Measurements from ENCODE around the gene AKR1C2.
"Not testable (repeated sequence)": the region's sequence is repeated elsewhere in the genome, so short reads cannot be mapped to it uniquely, and the experiment has no call there.

AKR1C2 gene

DNA sequence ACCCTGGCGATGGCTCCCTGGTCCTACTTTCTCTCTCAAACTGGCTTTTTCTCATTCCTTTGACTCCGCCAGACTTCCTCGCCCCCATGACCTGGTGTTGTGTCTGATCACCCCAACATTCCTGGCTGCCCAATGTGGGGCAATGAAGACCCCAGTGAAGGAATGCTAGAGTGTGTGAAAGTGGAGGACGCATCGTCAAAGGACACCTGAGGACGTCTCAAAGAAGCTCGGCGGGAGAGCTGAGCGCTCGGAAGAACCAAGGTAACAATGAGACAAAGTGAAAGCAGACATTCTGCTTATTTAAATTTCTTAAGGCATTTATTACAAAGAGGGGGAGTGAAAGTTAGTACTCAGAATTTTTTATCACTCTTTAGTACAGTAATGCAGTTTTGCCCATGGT, 31.7 kb upstream of the AKR1C2 start:
- ChIA-PET POLR2A (no interaction called here), CTCF (interaction anchor here (0.8 to 1.0 kb wide), 2 partner anchors 182 to 248 kb away, joined by 3 to 4 read pairs; no protein-coding TSS in a partner anchor)
- peaks cover 3 to 36% (median 8%) of the 10 kb centered on the region in 5 experiments for H3K9me3 ChIP-seq (ENCODE audit: control extremely low read depth in 1 of 5, control insufficient read depth in 4 of 5, insufficient read depth in 2 of 5, low read depth in 1 of 5, low read length in 4 of 5)
- no peaks in the 10 kb centered on the region for H3K36me3 ChIP-seq (ENCODE audit: control insufficient read depth in 4 of 4, insufficient read depth in 4 of 4, low read length in 3 of 4)
- H3K4me1 ChIP-seq (ENCODE audit: control extremely low read depth in 1 of 4, control insufficient read depth in 4 of 4, insufficient read depth in 4 of 4, low read length in 3 of 4), result no peaks in the 10 kb centered on the region
- WGBS (ENCODE audit: insufficient coverage), result 95% methylated on average over 6 of the region's 10 CpGs
- H3K4me3 ChIP-seq (ENCODE audit: control insufficient read depth in 1 of 7, extremely low read depth in 1 of 7, insufficient read depth in 4 of 7, low read depth in 2 of 7, low read length in 6 of 7), result no peak overlapping the region
- H3K27me3 ChIP-seq (replicated peaks in 2 of 5; ENCODE audit: control insufficient read depth in 4 of 5, insufficient read depth in 5 of 5, low read length in 4 of 5), result no peaks in the 10 kb centered on the region
- DNase-seq, result no peak
- no peak overlapping the region for H3K27ac ChIP-seq (ENCODE audit: insufficient read depth in 1 of 2, low read depth in 1 of 2, low read length in 2 of 2, poor library complexity in 1 of 2, severe bottlenecking in 2 of 2)

DNA sequence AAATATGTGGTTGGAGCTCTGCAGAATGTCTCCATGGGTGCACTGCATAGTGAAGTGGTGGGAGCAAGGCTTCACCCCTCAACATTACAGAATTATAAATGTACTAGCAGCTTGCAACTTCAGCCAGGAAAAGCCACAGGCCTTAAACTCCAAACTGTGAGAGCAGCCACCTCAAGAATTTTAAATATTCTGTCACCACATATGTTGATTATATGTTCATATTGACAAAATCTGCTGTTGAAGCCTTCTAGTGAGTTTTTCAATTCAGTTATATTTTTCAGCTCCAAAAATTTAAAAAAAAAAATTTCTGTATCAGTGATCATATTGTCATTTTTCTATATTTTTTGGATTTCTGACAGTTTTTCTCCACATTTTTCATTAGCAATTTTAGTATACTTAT, 30.9 kb upstream of the AKR1C2 start:
- Histone ChIP-seq H3K4me1 (ENCODE audit: control extremely low read depth in 1 of 4, control insufficient read depth in 4 of 4, insufficient read depth in 4 of 4, low read length in 3 of 4) (no peaks in the 10 kb centered on the region), H3K36me3 (ENCODE audit: control insufficient read depth in 4 of 4, insufficient read depth in 4 of 4, low read length in 3 of 4) (no peaks in the 10 kb centered on the region), H3K9me3 (ENCODE audit: control extremely low read depth in 1 of 5, control insufficient read depth in 4 of 5, insufficient read depth in 2 of 5, low read depth in 1 of 5, low read length in 4 of 5) (peaks cover 3 to 42% (median 11%) of the 10 kb centered on the region in 5 experiments), H3K27ac (ENCODE audit: insufficient read depth in 1 of 2, low read depth in 1 of 2, low read length in 2 of 2, poor library complexity in 1 of 2, severe bottlenecking in 2 of 2) (no peak overlapping the region), H3K4me3 (ENCODE audit: control insufficient read depth in 1 of 7, extremely low read depth in 1 of 7, insufficient read depth in 4 of 7, low read depth in 2 of 7, low read length in 6 of 7) (no peak overlapping the region), H3K27me3 (replicated peaks in 2 of 5; ENCODE audit: control insufficient read depth in 4 of 5, insufficient read depth in 5 of 5, low read length in 4 of 5) (no peaks in the 10 kb centered on the region)
- ChIA-PET CTCF (interaction anchor here (0.8 to 1.0 kb wide), 2 partner anchors 181 to 248 kb away, joined by 3 to 4 read pairs; no protein-coding TSS in a partner anchor), POLR2A (no interaction called here)
- DNase-seq, result peak in 1 of 3 donors; percentile 24

GRCh38 chr10:5033061-5033778, 29.6 kb upstream of the AKR1C2 start:
- Histone ChIP-seq H3K36me3 (ENCODE audit: control insufficient read depth in 4 of 4, insufficient read depth in 4 of 4, low read length in 3 of 4) (no peaks in the 10 kb centered on the region), H3K9me3 (ENCODE audit: control extremely low read depth in 1 of 5, control insufficient read depth in 4 of 5, insufficient read depth in 2 of 5, low read depth in 1 of 5, low read length in 4 of 5) (peaks cover 3 to 40% (median 11%) of the 10 kb centered on the region in 5 experiments), H3K4me3 (ENCODE audit: control insufficient read depth in 1 of 7, extremely low read depth in 1 of 7, insufficient read depth in 4 of 7, low read depth in 2 of 7, low read length in 6 of 7) (no peak overlapping the region), H3K4me1 (ENCODE audit: control extremely low read depth in 1 of 4, control insufficient read depth in 4 of 4, insufficient read depth in 4 of 4, low read length in 3 of 4) (no peaks in the 10 kb centered on the region), H3K27ac (ENCODE audit: insufficient read depth in 1 of 2, low read depth in 1 of 2, low read length in 2 of 2, poor library complexity in 1 of 2, severe bottlenecking in 2 of 2) (no peak overlapping the region), H3K27me3 (replicated peaks in 2 of 5; ENCODE audit: control insufficient read depth in 4 of 5, insufficient read depth in 5 of 5, low read length in 4 of 5) (no peaks in the 10 kb centered on the region)
- ChIA-PET CTCF (interaction anchor here (1.2 kb wide), 1 partner anchor 11 kb away, joined by 4 read pairs; no protein-coding TSS in a partner anchor), POLR2A (no interaction called here)
- peak in 1 of 3 donors; percentile 15 for DNase-seq
- no CpG with 5 or more reads among the region's 2 CpGs for WGBS (ENCODE audit: insufficient coverage)

DNA sequence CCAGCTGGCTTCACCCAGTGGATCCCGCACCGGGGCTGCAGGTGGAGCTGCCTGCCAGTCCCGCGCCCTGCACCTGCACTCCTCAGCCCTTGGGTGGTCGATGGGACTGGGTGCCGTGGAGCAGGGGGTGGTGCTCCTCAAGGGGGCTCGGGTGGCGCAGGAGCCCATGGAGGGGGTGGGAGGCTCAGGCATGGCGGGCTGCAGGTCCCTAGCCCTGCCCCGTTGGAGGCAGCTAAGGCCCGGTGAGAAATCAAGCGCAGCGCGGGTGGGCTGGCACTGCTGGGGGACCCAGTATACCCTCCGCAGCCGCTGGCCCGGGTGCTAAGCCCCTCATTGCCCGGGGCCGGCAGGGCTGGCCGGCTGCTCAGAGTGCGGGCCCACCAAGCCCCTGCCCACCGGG, 28.8 kb upstream of the AKR1C2 start:
- WGBS (ENCODE audit: insufficient coverage), result 95% methylated on average over 18 of the region's 22 CpGs
- H3K27ac ChIP-seq (ENCODE audit: insufficient read depth in 1 of 2, low read depth in 1 of 2, low read length in 2 of 2, poor library complexity in 1 of 2, severe bottlenecking in 2 of 2); DNase-seq; H3K4me3 ChIP-seq (ENCODE audit: control insufficient read depth in 1 of 7, extremely low read depth in 1 of 7, insufficient read depth in 4 of 7, low read depth in 2 of 7, low read length in 6 of 7); H3K27me3 ChIP-seq (replicated peaks in 2 of 5; ENCODE audit: control insufficient read depth in 4 of 5, insufficient read depth in 5 of 5, low read length in 4 of 5); POLR2A ChIA-PET; H3K36me3 ChIP-seq (ENCODE audit: control insufficient read depth in 4 of 4, insufficient read depth in 4 of 4, low read length in 3 of 4); H3K4me1 ChIP-seq (ENCODE audit: control extremely low read depth in 1 of 4, control insufficient read depth in 4 of 4, insufficient read depth in 4 of 4, low read length in 3 of 4): not testable (repeated sequence)
- CTCF ChIA-PET, result interaction anchor here (1.2 kb wide), 1 partner anchor 10 kb away, joined by 4 read pairs; no protein-coding TSS in a partner anchor
- H3K9me3 ChIP-seq (ENCODE audit: control extremely low read depth in 1 of 5, control insufficient read depth in 4 of 5, insufficient read depth in 2 of 5, low read depth in 1 of 5, low read length in 4 of 5), result peaks cover 3 to 40% (median 11%) of the 10 kb centered on the region in 5 experiments

DNA sequence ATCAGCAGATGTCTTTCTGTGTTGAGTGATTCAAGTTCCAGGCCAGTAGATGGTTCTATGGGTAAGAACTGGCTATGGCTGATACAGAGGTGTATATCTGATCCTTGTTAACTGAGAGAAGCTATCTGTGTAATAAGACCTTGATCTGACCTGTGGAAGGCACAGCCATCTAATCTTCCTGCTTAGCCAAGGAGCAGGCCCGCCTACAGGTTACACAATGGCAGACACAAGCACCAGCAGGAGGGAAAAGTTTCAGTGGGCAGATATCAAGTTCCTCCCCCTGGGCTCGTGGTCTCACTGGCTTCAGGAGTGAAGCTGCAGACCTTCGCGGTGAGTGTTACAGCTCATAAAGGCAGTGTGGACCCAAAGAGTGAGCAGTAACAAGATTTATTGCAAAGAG, 27.9 kb upstream of the AKR1C2 start:
- WGBS (ENCODE audit: insufficient coverage), result 100% methylated on average over 2 of the region's 4 CpGs
- POLR2A ChIA-PET; DNase-seq; H3K4me3 ChIP-seq (ENCODE audit: control insufficient read depth in 1 of 7, extremely low read depth in 1 of 7, insufficient read depth in 4 of 7, low read depth in 2 of 7, low read length in 6 of 7); H3K27me3 ChIP-seq (replicated peaks in 2 of 5; ENCODE audit: control insufficient read depth in 4 of 5, insufficient read depth in 5 of 5, low read length in 4 of 5); H3K36me3 ChIP-seq (ENCODE audit: control insufficient read depth in 4 of 4, insufficient read depth in 4 of 4, low read length in 3 of 4); CTCF ChIA-PET; H3K27ac ChIP-seq (ENCODE audit: insufficient read depth in 1 of 2, low read depth in 1 of 2, low read length in 2 of 2, poor library complexity in 1 of 2, severe bottlenecking in 2 of 2); H3K4me1 ChIP-seq (ENCODE audit: control extremely low read depth in 1 of 4, control insufficient read depth in 4 of 4, insufficient read depth in 4 of 4, low read length in 3 of 4): not testable (repeated sequence)
- peaks cover 3 to 41% (median 11%) of the 10 kb centered on the region in 5 experiments for H3K9me3 ChIP-seq (ENCODE audit: control extremely low read depth in 1 of 5, control insufficient read depth in 4 of 5, insufficient read depth in 2 of 5, low read depth in 1 of 5, low read length in 4 of 5)

- Histone ChIP-seq H3K4me1 (ENCODE audit: control extremely low read depth in 1 of 4, control insufficient read depth in 4 of 4, insufficient read depth in 4 of 4, low read length in 3 of 4) (peaks cover under 1 to 3% (median 2%) of the 10 kb centered on the region in 4 experiments), H3K4me3 (ENCODE audit: control insufficient read depth in 1 of 7, extremely low read depth in 1 of 7, insufficient read depth in 4 of 7, low read depth in 2 of 7, low read length in 6 of 7) (no peak overlapping the region), H3K9me3 (ENCODE audit: control extremely low read depth in 1 of 5, control insufficient read depth in 4 of 5, insufficient read depth in 2 of 5, low read depth in 1 of 5, low read length in 4 of 5) (peaks cover 3 to 42% (median 11%) of the 10 kb centered on the region in 5 experiments), H3K27ac (ENCODE audit: insufficient read depth in 1 of 2, low read depth in 1 of 2, low read length in 2 of 2, poor library complexity in 1 of 2, severe bottlenecking in 2 of 2) (no peak overlapping the region), H3K27me3 (replicated peaks in 2 of 5; ENCODE audit: control insufficient read depth in 4 of 5, insufficient read depth in 5 of 5, low read length in 4 of 5) (no peaks in the 10 kb centered on the region), H3K36me3 (ENCODE audit: control insufficient read depth in 4 of 4, insufficient read depth in 4 of 4, low read length in 3 of 4) (no peaks in the 10 kb centered on the region)
- peak in 1 of 3 donors; percentile 6 for DNase-seq
- CTCF ChIA-PET, result no interaction called here
- POLR2A ChIA-PET, result no interaction called here
- no CpG with 5 or more reads among the region's 1 CpG for WGBS (ENCODE audit: insufficient coverage)
Measured at GRCh38 chr10:5030989-5031388, 27.3 kb upstream of the AKR1C2 start.

- CTCF ChIA-PET, result interaction anchor here (1.6 kb wide), 1 partner anchor 12 kb away, joined by 4 read pairs; no protein-coding TSS in a partner anchor
- peak; percentile 60 to 95 (median 91) for DNase-seq
- POLR2A ChIA-PET; H3K27ac ChIP-seq (ENCODE audit: insufficient read depth in 1 of 2, low read depth in 1 of 2, low read length in 2 of 2, poor library complexity in 1 of 2, severe bottlenecking in 2 of 2); H3K27me3 ChIP-seq (replicated peaks in 2 of 5; ENCODE audit: control insufficient read depth in 4 of 5, insufficient read depth in 5 of 5, low read length in 4 of 5); H3K36me3 ChIP-seq (ENCODE audit: control insufficient read depth in 4 of 4, insufficient read depth in 4 of 4, low read length in 3 of 4): not testable (repeated sequence)
- Histone ChIP-seq H3K4me3 (ENCODE audit: control insufficient read depth in 1 of 7, extremely low read depth in 1 of 7, insufficient read depth in 4 of 7, low read depth in 2 of 7, low read length in 6 of 7) (peak overlapping the region in 2 of 7 experiments; percentile 6 to 38), H3K9me3 (ENCODE audit: control extremely low read depth in 1 of 5, control insufficient read depth in 4 of 5, insufficient read depth in 2 of 5, low read depth in 1 of 5, low read length in 4 of 5) (peaks cover 0 to 12% (median 4%) of the 10 kb centered on the region in 5 experiments), H3K4me1 (ENCODE audit: control extremely low read depth in 1 of 4, control insufficient read depth in 4 of 4, insufficient read depth in 4 of 4, low read length in 3 of 4) (peaks cover 7 to 33% (median 31%) of the 10 kb centered on the region in 4 experiments)
Measured at GRCh38 chr10:5025461-5025881, 21.8 kb upstream of the AKR1C2 start.

All from common myeloid progenitor, CD34-positive (primary cell).